ENCODE data around the gene CHPT1. TPM values are rescaled to one million over a fixed set of nuclear protein-coding genes. Genes with fewer than 3 reads are reported as not detected.

CHPT1 gene
- total and polyA plus RNA-seq, 2 donors (not counting 3 experiments of a cell fraction or from before 2014, with no cell fraction given) = 12.1 to 19.3 TPM

- DNase-seq (ENCODE audit: low read depth, low spot score) (no peak), FAIRE-seq (no peak)
- ChIA-PET POLR2A (no interaction called here), CTCF (interaction anchor here (1.2 kb wide), 1 partner anchor 22 kb away, joined by 3 read pairs; no protein-coding TSS in a partner anchor)
- H2AFZ ChIP-seq (ENCODE audit: low read depth, low read length) = no peak overlapping the region
- no peaks in the 10 kb centered on the region for H3K9me3 ChIP-seq (replicated peaks; ENCODE audit: control insufficient read depth, insufficient read depth, low read length)
- H3K79me2 ChIP-seq (ENCODE audit: control insufficient read depth, insufficient read depth, low read length) = no peaks in the 10 kb centered on the region
- H3K27ac ChIP-seq (ENCODE audit: insufficient read depth, low read depth, low read length) = no peak overlapping the region
- dilution Hi-C loops (cut with MboI; ENCODE audit: extremely low pct_ligation_motif_present, low sequenced_read_pairs) = no loop called here
- H3K9me1 ChIP-seq (replicated peaks; ENCODE audit: control insufficient read depth, extremely low read depth, insufficient read depth, low read length) = no peaks in the 10 kb centered on the region
- H3K4me1 ChIP-seq (ENCODE audit: control insufficient read depth, extremely low read depth, insufficient read depth, low read length) = no peaks in the 10 kb centered on the region
- no peaks in the 10 kb centered on the region for H4K20me1 ChIP-seq (replicated peaks; ENCODE audit: control insufficient read depth, extremely low read depth, insufficient read depth, low read length)
- TF ChIP-seq POLR2AphosphoS5 (IDR thresholded peaks at IDR 0.05; ENCODE audit: insufficient read depth, low read depth, low read length) = no peak
- no peak for TF ChIP-seq MYC (IDR thresholded peaks at IDR 0.05; ENCODE audit: low read depth, low read length)
- no peak for TF ChIP-seq POLR2A (IDR thresholded peaks at IDR 0.05; ENCODE audit: low read depth, low read length)
- TF ChIP-seq FOS (IDR thresholded peaks at IDR 0.05; ENCODE audit: borderline replicate concordance, insufficient read depth, low read length) = no peak
- no peak overlapping the region for H3K4me3 ChIP-seq (replicated peaks in 1 of 3; ENCODE audit: insufficient read depth in 1 of 3, low read depth in 1 of 3, low read length in 3 of 3)
- H3K9ac ChIP-seq (replicated peaks; ENCODE audit: extremely low read depth, insufficient read depth, low read length) = no peak overlapping the region
- H3K4me2 ChIP-seq (ENCODE audit: insufficient read depth, low read length) = no peak overlapping the region
- H3K27me3 ChIP-seq (ENCODE audit: control insufficient read depth in 2 of 2, insufficient read depth in 2 of 2, low read length in 2 of 2) = no peaks in the 10 kb centered on the region
- no TSS peak for BruUV-seq (replicated peaks)
- intact Hi-C loops (cut with micrococcal nuclease) = no loop called here
- no peaks in the 10 kb centered on the region for H3K36me3 ChIP-seq (ENCODE audit: control insufficient read depth in 2 of 2, extremely low read depth in 1 of 2, insufficient read depth in 2 of 2, low read length in 2 of 2)
These were observed 32.4 kb upstream of the CHPT1 start for GRCh38 chr12:101664992-101665391.

- H3K9me3 ChIP-seq (replicated peaks; ENCODE audit: control insufficient read depth, insufficient read depth, low read length) = no peaks in the 10 kb centered on the region
- intact Hi-C loops (cut with micrococcal nuclease) = no loop called here
- H3K9ac ChIP-seq (replicated peaks; ENCODE audit: extremely low read depth, insufficient read depth, low read length) = no peak overlapping the region
- no peaks in the 10 kb centered on the region for H3K9me1 ChIP-seq (replicated peaks; ENCODE audit: control insufficient read depth, extremely low read depth, insufficient read depth, low read length)
- H4K20me1 ChIP-seq (replicated peaks; ENCODE audit: control insufficient read depth, extremely low read depth, insufficient read depth, low read length) = no peaks in the 10 kb centered on the region
- dilution Hi-C loops (cut with MboI; ENCODE audit: extremely low pct_ligation_motif_present, low sequenced_read_pairs) = no loop called here
- no peaks in the 10 kb centered on the region for H3K79me2 ChIP-seq (ENCODE audit: control insufficient read depth, insufficient read depth, low read length)
- no peak overlapping the region for H3K4me3 ChIP-seq (replicated peaks in 1 of 3; ENCODE audit: insufficient read depth in 1 of 3, low read depth in 1 of 3, low read length in 3 of 3)
- H3K27me3 ChIP-seq (ENCODE audit: control insufficient read depth in 2 of 2, insufficient read depth in 2 of 2, low read length in 2 of 2) = no peaks in the 10 kb centered on the region
- TF ChIP-seq CTCF (IDR thresholded peaks at IDR 0.05; ENCODE audit: extremely low read depth in 1 of 2, insufficient read depth in 1 of 2, low read depth in 1 of 2, low read length in 2 of 2) (no peak), JUN (IDR thresholded peaks at IDR 0.05; ENCODE audit: borderline replicate concordance, insufficient read depth, insufficient read length, low read depth) (no peak), EZH2 (IDR thresholded peaks at IDR 0.05; ENCODE audit: borderline replicate concordance, low read depth, low read length, severe bottlenecking) (no peak), FOS (IDR thresholded peaks at IDR 0.05; ENCODE audit: borderline replicate concordance, insufficient read depth, low read length) (no peak), POLR2AphosphoS5 (IDR thresholded peaks at IDR 0.05; ENCODE audit: insufficient read depth, low read depth, low read length) (no peak), POLR2A (IDR thresholded peaks at IDR 0.05; ENCODE audit: low read depth, low read length) (no peak), MAX (IDR thresholded peaks at IDR 0.05; ENCODE audit: insufficient read depth, insufficient read length) (no peak), GATA2 (IDR thresholded peaks at IDR 0.05; ENCODE audit: insufficient read depth, insufficient read length, low read depth, low read length) (no peak)
- BruUV-seq (replicated peaks) = no TSS peak
- no peaks in the 10 kb centered on the region for H3K36me3 ChIP-seq (ENCODE audit: control insufficient read depth in 2 of 2, extremely low read depth in 1 of 2, insufficient read depth in 2 of 2, low read length in 2 of 2)
- no peaks in the 10 kb centered on the region for H3K4me1 ChIP-seq (ENCODE audit: control insufficient read depth, extremely low read depth, insufficient read depth, low read length)
- no peak overlapping the region for H3K4me2 ChIP-seq (ENCODE audit: insufficient read depth, low read length)
- DNase-seq (ENCODE audit: low read depth, low spot score) (no peak), FAIRE-seq (no peak)
- ChIA-PET POLR2A (no interaction called here), CTCF (interaction anchor here (1.0 to 1.2 kb wide), 2 partner anchors 17 to 23 kb away, joined by 3 to 4 read pairs; no protein-coding TSS in a partner anchor)
- H2AFZ ChIP-seq (ENCODE audit: low read depth, low read length) = no peak overlapping the region
- no peak overlapping the region for H3K27ac ChIP-seq (ENCODE audit: insufficient read depth, low read depth, low read length)
These were observed 31.2 kb upstream of the CHPT1 start for GRCh38 chr12:101666052-101666728.

All from endothelial cell of umbilical vein (primary cell).